ENCODE data around the gene FBXL5.

The FBXL5 gene

GRCh38 chr4:15558561-15558960, 96.6 kb downstream of the FBXL5 start:
- Histone ChIP-seq H3K27me3 (ENCODE audit: insufficient read depth, low read length, poor library complexity, severe bottlenecking) (no peaks in the 10 kb centered on the region), H3K9ac (ENCODE audit: low read depth, low read length, poor library complexity, severe bottlenecking) (no peak overlapping the region), H3K79me2 (ENCODE audit: insufficient read depth, low read length) (no peaks in the 10 kb centered on the region), H3K4me1 (ENCODE audit: insufficient read depth, low read length, poor library complexity, severe bottlenecking) (peaks cover 6% of the 10 kb centered on the region), H3K9me3 (ENCODE audit: insufficient read depth, low read depth, low read length) (no peaks in the 10 kb centered on the region), H3K4me3 (ENCODE audit: low read length, poor library complexity, severe bottlenecking) (no peak overlapping the region), H4K20me1 (ENCODE audit: insufficient read depth, low read length, poor library complexity, severe bottlenecking) (no peaks in the 10 kb centered on the region), H2AFZ (ENCODE audit: low read length) (no peak overlapping the region), H3K4me2 (ENCODE audit: low read depth, low read length, poor library complexity, severe bottlenecking) (no peak overlapping the region), H3K36me3 (ENCODE audit: insufficient read depth, low read length) (no peaks in the 10 kb centered on the region), H3K9me2 (replicated peaks; ENCODE audit: low read depth, low read length) (no peaks in the 10 kb centered on the region), H3F3A (ENCODE audit: low read depth) (no peaks in the 10 kb centered on the region)
- TF ChIP-seq CTCF (conservative IDR thresholded peaks at IDR 0.05; ENCODE audit: low read length) (no peak), EZH2phosphoT487 (IDR thresholded peaks at IDR 0.05; ENCODE audit: borderline replicate concordance) (no peak)

GRCh38 chr4:15557786-15558550, 97.2 kb downstream of the FBXL5 start:
- Histone ChIP-seq H3K79me2 (ENCODE audit: insufficient read depth, low read length) (no peaks in the 10 kb centered on the region), H3K9ac (ENCODE audit: low read depth, low read length, poor library complexity, severe bottlenecking) (no peak overlapping the region), H3K27me3 (ENCODE audit: insufficient read depth, low read length, poor library complexity, severe bottlenecking) (no peaks in the 10 kb centered on the region), H3K9me3 (ENCODE audit: insufficient read depth, low read depth, low read length) (no peaks in the 10 kb centered on the region), H3K4me1 (ENCODE audit: insufficient read depth, low read length, poor library complexity, severe bottlenecking) (peaks cover 7% of the 10 kb centered on the region), H3K36me3 (ENCODE audit: insufficient read depth, low read length) (no peaks in the 10 kb centered on the region), H3K4me2 (ENCODE audit: low read depth, low read length, poor library complexity, severe bottlenecking) (no peak overlapping the region), H2AFZ (ENCODE audit: low read length) (no peak overlapping the region), H4K20me1 (ENCODE audit: insufficient read depth, low read length, poor library complexity, severe bottlenecking) (no peaks in the 10 kb centered on the region), H3K9me2 (replicated peaks; ENCODE audit: low read depth, low read length) (no peaks in the 10 kb centered on the region), H3K4me3 (ENCODE audit: low read length, poor library complexity, severe bottlenecking) (no peak overlapping the region), H3F3A (ENCODE audit: low read depth) (no peaks in the 10 kb centered on the region)
- TF ChIP-seq EZH2phosphoT487 (IDR thresholded peaks at IDR 0.05; ENCODE audit: borderline replicate concordance) (no peak), CTCF (conservative IDR thresholded peaks at IDR 0.05; ENCODE audit: low read length) (no peak)

GRCh38 chr4:15556511-15557092, 98.6 kb downstream of the FBXL5 start:
- no peak overlapping the region for H3K9ac ChIP-seq (ENCODE audit: low read depth, low read length, poor library complexity, severe bottlenecking)
- H3K4me2 ChIP-seq (ENCODE audit: low read depth, low read length, poor library complexity, severe bottlenecking): no peak overlapping the region
- no peaks in the 10 kb centered on the region for H4K20me1 ChIP-seq (ENCODE audit: insufficient read depth, low read length, poor library complexity, severe bottlenecking)
- no peaks in the 10 kb centered on the region for H3K9me3 ChIP-seq (ENCODE audit: insufficient read depth, low read depth, low read length)
- TF ChIP-seq CTCF (conservative IDR thresholded peaks at IDR 0.05; ENCODE audit: low read length) (no peak), EZH2phosphoT487 (IDR thresholded peaks at IDR 0.05; ENCODE audit: borderline replicate concordance) (no peak)
- H3K27me3 ChIP-seq (ENCODE audit: insufficient read depth, low read length, poor library complexity, severe bottlenecking): no peaks in the 10 kb centered on the region
- no peaks in the 10 kb centered on the region for H3K36me3 ChIP-seq (ENCODE audit: insufficient read depth, low read length)
- peaks cover 7% of the 10 kb centered on the region for H3K4me1 ChIP-seq (ENCODE audit: insufficient read depth, low read length, poor library complexity, severe bottlenecking)
- no peaks in the 10 kb centered on the region for H3F3A ChIP-seq (ENCODE audit: low read depth)
- H3K79me2 ChIP-seq (ENCODE audit: insufficient read depth, low read length): no peaks in the 10 kb centered on the region
- no peak overlapping the region for H3K4me3 ChIP-seq (ENCODE audit: low read length, poor library complexity, severe bottlenecking)
- no peaks in the 10 kb centered on the region for H3K9me2 ChIP-seq (replicated peaks; ENCODE audit: low read depth, low read length)
- H2AFZ ChIP-seq (ENCODE audit: low read length): no peak overlapping the region
